Ishikawa (cell line): ENCODE data around the gene TRIM43.
A peak's percentile ranks its signal among the peaks of the same experiment; 100 is the strongest.
"Not testable (repeated sequence)": the region's sequence is repeated elsewhere in the genome, so short reads cannot be mapped to it uniquely, and the experiment has no call there.

ENCODE experiments used
- CEBPB ChIP-seq: IDR thresholded peaks from 2 replicates; pipeline ENCODE4 v1.6.1; 2012
- EGR1 ChIP-seq: IDR thresholded peaks from 2 replicates; pipeline ENCODE4 v1.6.1; 2012
- EP300 ChIP-seq: IDR thresholded peaks from 2 replicates; pipeline ENCODE4 v1.6.1; 2012; ENCODE audit warnings: borderline replicate concordance
- NFIC ChIP-seq: IDR thresholded peaks from 2 replicates; pipeline ENCODE4 v1.6.1; 2012
- RAD21 ChIP-seq: IDR thresholded peaks from 2 replicates; pipeline ENCODE4 v1.6.1; 2012; ENCODE audit warnings: low read depth
- TAF1 ChIP-seq: IDR thresholded peaks from 2 replicates; pipeline ENCODE4 v1.6.1; 2012; ENCODE audit warnings: low read depth, mild to moderate bottlenecking
- TCF12 ChIP-seq: IDR thresholded peaks from 2 replicates; pipeline ENCODE4 v1.6.1; 2012; ENCODE audit warnings: low read depth
- TEAD4 ChIP-seq: IDR thresholded peaks from 2 replicates; pipeline ENCODE4 v1.6.1; 2012
- YY1 ChIP-seq: IDR thresholded peaks from 2 replicates; pipeline ENCODE4 v1.6.1; 2012; ENCODE audit warnings: low read depth
- ZBTB7A ChIP-seq: IDR thresholded peaks from 2 replicates; pipeline ENCODE4 v1.6.1; 2012; ENCODE audit warnings: low read depth
- TF ChIP-seq, protein P1 (sequence below): IDR thresholded peaks from 2 replicates; pipeline ENCODE4 v1.6.1; 2012
- TF ChIP-seq, protein P2 (sequence below): IDR thresholded peaks from 2 replicates; pipeline ENCODE4 v1.6.1; 2012; ENCODE audit warnings: low read depth, mild to moderate bottlenecking
- TF ChIP-seq, protein P3 (sequence below): IDR thresholded peaks from 2 replicates; pipeline ENCODE4 v1.6.1; 2012

DNA sequence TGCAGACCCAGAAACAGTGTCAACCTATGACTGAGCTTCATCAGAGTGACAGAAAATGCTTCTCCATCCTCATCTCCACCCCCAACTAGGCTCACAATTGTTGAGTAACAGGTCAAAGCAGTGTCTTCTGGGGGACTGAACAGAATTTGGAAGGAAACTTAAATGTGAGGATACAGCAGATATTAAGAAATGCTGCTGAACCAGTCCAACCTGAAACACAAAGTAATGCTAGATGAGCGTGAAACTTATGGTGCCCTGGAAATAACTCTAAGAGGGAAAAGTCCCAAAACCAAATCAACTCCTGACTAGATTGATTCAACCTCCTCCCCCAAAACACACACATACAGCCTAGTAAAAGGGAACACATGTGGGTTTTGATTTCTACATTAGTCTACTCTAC is 7.5 kb upstream of the TRIM43 start:
- TF ChIP-seq, protein P1, sequence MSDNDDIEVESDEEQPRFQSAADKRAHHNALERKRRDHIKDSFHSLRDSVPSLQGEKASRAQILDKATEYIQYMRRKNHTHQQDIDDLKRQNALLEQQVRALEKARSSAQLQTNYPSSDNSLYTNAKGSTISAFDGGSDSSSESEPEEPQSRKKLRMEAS = not testable (repeated sequence)
- not testable (repeated sequence) for TF ChIP-seq RAD21, NFIC, TAF1, YY1, CEBPB, TCF12, EGR1, ZBTB7A
- TF ChIP-seq, protein P2, sequence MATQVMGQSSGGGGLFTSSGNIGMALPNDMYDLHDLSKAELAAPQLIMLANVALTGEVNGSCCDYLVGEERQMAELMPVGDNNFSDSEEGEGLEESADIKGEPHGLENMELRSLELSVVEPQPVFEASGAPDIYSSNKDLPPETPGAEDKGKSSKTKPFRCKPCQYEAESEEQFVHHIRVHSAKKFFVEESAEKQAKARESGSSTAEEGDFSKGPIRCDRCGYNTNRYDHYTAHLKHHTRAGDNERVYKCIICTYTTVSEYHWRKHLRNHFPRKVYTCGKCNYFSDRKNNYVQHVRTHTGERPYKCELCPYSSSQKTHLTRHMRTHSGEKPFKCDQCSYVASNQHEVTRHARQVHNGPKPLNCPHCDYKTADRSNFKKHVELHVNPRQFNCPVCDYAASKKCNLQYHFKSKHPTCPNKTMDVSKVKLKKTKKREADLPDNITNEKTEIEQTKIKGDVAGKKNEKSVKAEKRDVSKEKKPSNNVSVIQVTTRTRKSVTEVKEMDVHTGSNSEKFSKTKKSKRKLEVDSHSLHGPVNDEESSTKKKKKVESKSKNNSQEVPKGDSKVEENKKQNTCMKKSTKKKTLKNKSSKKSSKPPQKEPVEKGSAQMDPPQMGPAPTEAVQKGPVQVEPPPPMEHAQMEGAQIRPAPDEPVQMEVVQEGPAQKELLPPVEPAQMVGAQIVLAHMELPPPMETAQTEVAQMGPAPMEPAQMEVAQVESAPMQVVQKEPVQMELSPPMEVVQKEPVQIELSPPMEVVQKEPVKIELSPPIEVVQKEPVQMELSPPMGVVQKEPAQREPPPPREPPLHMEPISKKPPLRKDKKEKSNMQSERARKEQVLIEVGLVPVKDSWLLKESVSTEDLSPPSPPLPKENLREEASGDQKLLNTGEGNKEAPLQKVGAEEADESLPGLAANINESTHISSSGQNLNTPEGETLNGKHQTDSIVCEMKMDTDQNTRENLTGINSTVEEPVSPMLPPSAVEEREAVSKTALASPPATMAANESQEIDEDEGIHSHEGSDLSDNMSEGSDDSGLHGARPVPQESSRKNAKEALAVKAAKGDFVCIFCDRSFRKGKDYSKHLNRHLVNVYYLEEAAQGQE = not testable (repeated sequence)
- TF ChIP-seq TEAD4 (peak; percentile 35), EP300 (peak; percentile 45; the same call in 1 of the 2 replicates)
- TF ChIP-seq, protein P3, sequence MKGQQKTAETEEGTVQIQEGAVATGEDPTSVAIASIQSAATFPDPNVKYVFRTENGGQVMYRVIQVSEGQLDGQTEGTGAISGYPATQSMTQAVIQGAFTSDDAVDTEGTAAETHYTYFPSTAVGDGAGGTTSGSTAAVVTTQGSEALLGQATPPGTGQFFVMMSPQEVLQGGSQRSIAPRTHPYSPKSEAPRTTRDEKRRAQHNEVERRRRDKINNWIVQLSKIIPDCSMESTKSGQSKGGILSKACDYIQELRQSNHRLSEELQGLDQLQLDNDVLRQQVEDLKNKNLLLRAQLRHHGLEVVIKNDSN = not testable (repeated sequence)
